Measurements from ENCODE around the gene UQCRC1.
A peak's percentile ranks its signal among the peaks of the same experiment; 100 is the strongest.

The UQCRC1 gene

DNA sequence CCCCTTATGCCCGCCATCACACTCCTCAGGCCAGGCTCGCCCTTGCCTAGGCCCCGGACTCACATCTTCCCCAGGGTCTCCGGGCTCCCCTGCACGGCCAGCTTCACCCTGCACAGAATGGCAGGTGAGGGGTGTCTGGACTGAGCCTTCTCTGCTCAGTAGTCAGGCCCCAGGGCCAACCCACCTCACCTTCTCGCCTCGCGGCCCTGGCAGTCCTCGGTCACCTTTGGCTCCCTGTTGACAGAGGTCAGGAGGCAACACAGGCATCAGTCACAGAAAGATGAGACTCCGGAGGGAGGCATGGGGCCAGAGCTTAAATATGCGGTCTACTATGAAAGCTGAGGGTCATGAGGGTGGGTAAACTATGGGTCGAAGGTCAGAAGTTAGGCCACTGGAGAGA, 37.5 kb downstream of the UQCRC1 start:
- DNase-seq (ENCODE audit: low read depth) = no peak

DNA sequence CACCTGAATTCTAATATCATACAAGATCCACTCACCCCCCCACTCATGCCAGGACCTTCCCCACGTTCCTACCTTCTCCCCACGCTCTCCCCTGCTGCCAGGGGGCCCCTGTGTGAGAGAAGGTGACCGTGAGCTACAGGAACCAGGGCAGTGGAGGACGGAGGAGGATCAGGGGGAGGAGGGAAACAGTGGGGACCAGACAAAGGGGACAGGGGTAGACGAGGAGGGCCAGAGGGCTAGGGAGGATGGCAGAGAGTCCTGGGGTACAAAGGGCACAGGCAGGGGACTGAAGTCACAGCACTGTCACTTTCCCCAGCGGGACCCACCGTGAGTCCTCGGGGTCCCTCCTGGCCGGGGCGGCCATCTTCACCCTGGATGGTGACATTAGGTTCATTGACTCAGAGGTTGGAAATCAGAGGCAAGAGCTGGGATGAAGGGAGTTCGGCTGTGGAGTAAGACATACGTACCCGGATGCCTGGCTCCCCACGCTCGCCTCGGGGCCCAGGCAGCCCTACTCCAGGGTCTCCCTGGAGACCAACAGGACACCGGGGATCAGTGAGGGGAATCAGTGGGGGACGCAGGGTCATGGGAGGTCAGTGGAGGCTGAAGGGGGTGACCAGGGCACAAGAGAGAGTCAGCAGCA, 39.5 kb downstream of the UQCRC1 start:
- DNase-seq (ENCODE audit: low read depth) = no peak

DNA sequence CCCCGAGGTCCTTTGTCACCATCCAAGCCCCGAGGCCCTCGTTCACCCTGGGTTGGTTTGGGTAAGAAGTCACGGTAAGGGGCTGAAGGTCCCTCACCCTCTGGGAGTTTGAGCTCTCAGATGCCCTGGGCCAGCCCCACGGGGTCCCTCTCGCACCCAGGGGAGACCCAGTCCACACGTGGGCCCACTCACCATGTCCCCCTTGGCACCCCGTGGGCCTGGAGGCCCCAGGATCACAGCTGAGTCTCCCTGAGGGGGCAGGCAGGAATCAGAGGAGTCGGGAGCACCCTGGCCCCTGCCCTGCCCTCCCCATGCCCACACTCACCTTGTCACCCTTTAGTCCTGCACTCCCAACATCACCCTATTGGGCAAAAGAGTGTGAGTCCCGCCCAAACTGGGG, 40.0 kb downstream of the UQCRC1 start:
- no peak for DNase-seq (ENCODE audit: low read depth)

GRCh38 chr3:48568476-48568875, 41.0 kb downstream of the UQCRC1 start:
- DNase-seq (ENCODE audit: low read depth) = no peak

- DNase-seq (ENCODE audit: low read depth) = no peak
Measured at GRCh38 chr3:48567500-48567899, 41.9 kb downstream of the UQCRC1 start.

- no peak for DNase-seq (ENCODE audit: low read depth)
Measured at GRCh38 chr3:48567090-48567489, 42.4 kb downstream of the UQCRC1 start.

- DNase-seq (ENCODE audit: low read depth) = no peak
Measured at GRCh38 chr3:48566401-48566760, 43.1 kb downstream of the UQCRC1 start.

DNA sequence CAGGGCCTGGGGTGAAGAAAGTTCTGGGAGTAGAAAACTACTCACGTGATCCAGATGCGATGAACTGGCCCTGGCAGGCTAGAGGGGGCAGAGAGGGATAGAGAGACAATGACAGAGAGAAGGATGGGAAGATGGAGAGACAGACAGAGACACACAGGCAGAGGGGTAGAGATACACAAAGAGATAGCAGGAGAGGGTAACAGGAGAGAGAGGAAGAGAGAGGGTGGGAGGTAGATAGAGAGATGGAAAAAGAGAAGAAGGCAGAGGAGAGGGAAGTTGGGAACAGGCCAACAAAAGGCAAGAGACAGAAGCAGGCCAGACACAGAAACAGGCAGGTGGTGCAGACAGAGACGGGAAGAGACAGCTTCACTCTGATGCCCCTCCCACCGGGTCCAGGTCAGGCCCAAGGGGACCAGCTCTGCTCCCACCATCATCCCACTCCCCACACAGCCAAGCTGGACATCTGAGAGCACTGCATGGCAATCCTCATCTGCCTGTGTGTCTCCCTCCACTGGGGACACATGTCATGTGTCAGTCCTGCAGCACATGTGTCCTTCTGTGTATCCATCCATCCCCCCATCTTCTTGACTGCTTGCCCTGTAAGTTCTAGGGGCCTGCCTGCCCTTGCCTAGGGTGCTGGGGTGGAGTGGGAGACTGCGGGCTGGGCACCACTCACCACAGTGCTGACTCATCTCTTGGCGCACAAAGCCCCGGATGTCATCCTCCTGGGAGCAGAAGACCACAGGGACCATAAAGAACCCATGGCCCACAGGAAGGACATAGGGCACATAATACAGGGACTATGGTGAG, 43.6 kb downstream of the UQCRC1 start:
- DNase-seq (ENCODE audit: low read depth) = no peak

GRCh38 chr3:48565186-48565585, 44.3 kb downstream of the UQCRC1 start:
- DNase-seq (ENCODE audit: low read depth) = no peak

DNA sequence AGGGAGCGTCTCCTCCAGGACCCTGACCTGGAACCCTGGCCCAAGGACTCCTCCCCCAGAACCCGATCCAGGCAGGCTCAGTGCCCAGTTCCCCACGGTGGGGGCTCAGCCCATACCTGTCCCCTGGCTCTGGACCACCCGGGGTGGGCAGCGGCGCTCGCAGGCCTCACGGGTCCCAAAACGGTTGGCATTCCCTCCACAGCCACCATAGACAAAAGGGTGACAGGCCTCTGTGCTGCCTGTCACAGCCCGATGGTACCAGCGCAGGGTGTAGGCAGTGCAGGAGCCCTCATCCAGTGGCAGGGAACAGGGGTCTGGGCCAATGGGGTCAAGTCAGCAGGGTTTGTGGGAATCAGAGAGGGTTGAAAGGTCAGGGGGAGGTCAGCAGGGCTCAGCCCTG, 44.8 kb downstream of the UQCRC1 start:
- DNase-seq (ENCODE audit: low read depth) = no peak

DNA sequence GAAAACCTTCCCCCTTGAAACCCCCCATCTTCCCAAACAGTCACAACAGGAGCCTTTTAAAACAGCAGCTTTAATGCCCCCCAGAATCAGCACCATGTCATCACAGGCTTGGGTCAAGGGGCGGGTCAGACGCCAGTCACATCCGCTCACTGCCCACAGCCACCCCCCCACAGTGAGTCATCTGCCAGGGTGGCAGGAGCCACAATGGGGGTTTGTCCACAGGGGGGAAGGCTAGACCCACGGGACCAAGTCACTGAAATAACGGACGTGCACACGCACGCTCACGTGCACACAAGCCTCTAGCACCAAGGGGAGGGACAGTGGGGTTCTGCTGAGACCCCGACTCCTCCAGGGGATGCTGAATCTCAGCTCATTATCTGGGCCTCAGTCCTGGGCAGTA, 45.4 kb downstream of the UQCRC1 start:
- DNase-seq (ENCODE audit: low read depth) = no peak

DNA sequence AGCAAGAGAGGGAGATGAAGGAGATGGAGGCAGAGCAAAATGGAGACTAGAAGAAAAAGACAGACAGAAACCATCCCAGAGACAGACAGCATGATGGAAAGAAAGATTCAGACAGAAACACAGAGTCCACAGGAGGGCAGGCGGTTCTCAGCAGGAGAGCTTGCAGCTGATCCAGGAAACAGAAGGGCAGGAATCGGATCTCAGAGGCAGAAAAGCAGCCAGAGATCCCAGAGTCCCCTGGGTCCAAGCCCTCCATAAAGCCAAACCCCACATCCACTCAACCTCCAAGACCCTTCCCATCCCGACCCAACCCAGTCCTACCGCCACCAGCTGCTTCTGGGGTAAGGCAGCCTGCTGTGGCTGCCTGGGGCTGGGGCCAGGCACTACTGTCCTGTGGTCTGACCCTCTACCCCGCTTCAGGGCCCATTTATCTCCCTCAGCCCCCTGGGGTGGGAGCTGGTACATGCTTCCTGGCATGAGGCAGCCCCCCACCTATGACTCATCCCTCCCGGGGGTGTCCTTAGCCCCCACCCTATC, 46.0 kb downstream of the UQCRC1 start, which contains the start of gene UCN2:
Gene UCN2 (minus strand): TSS at position 400 of the 537 bp plus-strand sequence. CDS start 657 bp downstream, outside the sequence.
- no peak for DNase-seq (ENCODE audit: low read depth)

- no peak for DNase-seq (ENCODE audit: low read depth)
Measured at GRCh38 chr3:48562367-48563095, 46.9 kb downstream of the UQCRC1 start.

- no peak for DNase-seq (ENCODE audit: low read depth)
Measured at GRCh38 chr3:48561045-48561736, 48.3 kb downstream of the UQCRC1 start.

GRCh38 chr3:48560648-48561018, 48.8 kb downstream of the UQCRC1 start:
- no peak for DNase-seq (ENCODE audit: low read depth)

- DNase-seq (ENCODE audit: low read depth) = no peak
Measured at GRCh38 chr3:48558493-48559134, 50.8 kb downstream of the UQCRC1 start.

DNA sequence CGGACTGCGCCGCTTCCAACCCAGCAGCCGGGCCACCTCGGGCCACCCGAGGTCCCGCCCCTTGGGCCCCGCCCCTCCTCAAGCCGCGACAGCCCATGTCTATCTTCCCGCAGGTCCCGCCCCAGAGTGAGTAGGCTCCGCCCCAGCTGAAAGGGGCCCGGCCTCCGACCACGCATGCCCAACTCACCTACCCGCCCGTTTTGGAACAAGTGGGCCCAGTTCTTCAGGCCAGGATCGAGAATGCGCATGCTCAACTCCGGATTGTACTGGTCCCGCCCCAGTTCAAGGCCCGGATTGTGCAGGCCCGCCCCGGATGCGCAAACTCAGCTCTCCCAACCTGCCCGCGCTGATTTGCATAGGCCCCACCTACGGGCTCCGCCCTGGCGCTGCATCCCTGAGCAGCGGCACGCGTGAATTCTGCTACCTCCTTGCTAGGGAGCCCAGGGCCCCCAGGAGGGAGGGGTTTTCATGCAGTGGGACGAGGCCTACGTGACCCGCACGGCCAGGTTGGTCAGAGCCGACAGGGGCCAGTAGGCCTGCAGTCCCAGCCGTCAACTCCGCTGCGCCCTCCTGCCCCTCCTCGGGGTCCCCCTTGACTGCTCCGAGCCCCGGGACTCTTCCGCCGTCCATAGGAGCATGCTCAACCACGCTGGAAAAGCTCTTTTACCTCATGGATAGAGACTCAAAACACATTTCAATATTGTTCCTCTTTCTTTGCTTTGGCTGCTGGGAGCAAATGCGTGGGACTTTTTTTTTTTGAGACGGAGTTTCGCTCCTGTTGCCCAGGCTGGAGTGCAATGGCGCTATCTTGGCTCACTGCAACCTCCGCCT, 52.4 kb downstream of the UQCRC1 start, which contains the start of gene PFKFB4:
Gene PFKFB4 (minus strand): TSS at position 8 of the 831 bp plus-strand sequence. CDS start 26 bp downstream, outside the sequence.
- peak; percentile 95 for DNase-seq (ENCODE audit: low read depth)

DNA sequence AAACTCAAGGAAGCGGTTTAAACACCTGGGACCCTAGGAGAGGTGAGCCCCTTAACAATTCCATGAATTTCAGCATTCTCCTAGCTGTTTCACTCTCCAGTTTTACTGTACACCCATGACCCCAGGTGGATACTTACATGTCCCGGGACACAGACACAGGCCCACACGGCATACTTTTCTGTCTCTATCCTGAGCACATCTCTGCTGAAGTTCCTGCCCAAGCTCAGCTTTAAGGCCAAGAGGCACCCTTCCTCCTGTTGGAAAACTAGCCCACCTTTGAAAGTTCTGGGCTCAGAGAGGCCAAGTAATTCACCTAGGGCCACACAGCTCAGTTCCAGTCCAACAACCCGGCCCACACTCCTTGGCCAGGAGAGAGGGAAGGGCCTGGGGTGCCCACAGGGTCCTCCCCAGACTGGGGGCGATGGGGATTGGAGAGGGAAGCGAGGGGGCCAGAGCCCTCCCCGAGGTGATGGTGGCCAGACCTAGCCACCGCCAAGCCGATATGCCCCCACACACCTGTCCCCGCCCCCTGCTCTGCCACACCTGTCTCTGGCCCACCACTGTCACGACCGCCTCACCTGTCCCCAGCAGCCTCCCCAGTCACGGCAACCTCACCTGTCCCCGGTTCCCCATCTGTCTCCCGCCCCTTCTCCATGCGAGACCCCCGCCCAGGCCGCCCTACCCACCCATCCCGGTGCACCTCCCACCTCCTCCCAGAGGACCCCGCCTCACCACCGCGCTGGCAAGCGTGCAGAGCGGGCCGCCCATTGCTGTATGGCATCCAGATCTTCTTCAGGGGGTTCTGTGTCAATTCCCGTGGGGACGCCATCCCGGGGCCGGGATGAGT, 53.3 kb downstream of the UQCRC1 start:
- no peak for DNase-seq (ENCODE audit: low read depth)

GRCh38 chr3:48555231-48555948, 54.1 kb downstream of the UQCRC1 start:
- no peak for DNase-seq (ENCODE audit: low read depth)
